Measurements from ENCODE around the gene SURF4. TPM values are rescaled to one million over a fixed set of nuclear protein-coding genes. Genes with fewer than 3 reads are reported as not detected.

Gene SURF4
- total and polyA plus RNA-seq, 2 donors (not counting 1 experiment from before 2014, with no cell fraction given), result 34.7 to 43.8 TPM

- Histone ChIP-seq H3K27me3 (replicated peaks in 1 of 4; ENCODE audit: control extremely low read depth in 1 of 4, control insufficient read depth in 3 of 4, insufficient read depth in 4 of 4, low read length in 3 of 4) (peaks cover 0 to 19% (median 5%) of the 10 kb centered on the region in 4 experiments), H4K20me1 (ENCODE audit: control insufficient read depth, insufficient read depth, low read length, poor library complexity, severe bottlenecking) (no peaks in the 10 kb centered on the region), H3K36me3 (replicated peaks in 1 of 2; ENCODE audit: control extremely low read depth in 1 of 2, control insufficient read depth in 1 of 2, extremely low read depth in 1 of 2, insufficient read depth in 2 of 2, low read length in 1 of 2) (no peaks in the 10 kb centered on the region), H3K9ac (ENCODE audit: low read length) (no peak overlapping the region), H3K4me2 (replicated peaks; ENCODE audit: low read depth, low read length, poor library complexity, severe bottlenecking) (no peak overlapping the region), H3K9me3 (ENCODE audit: control extremely low read depth in 1 of 3, control insufficient read depth in 2 of 3, insufficient read depth in 1 of 3, low read length in 2 of 3) (peaks cover 0 to 7% (median 0%) of the 10 kb centered on the region in 3 donors), H3K79me2 (ENCODE audit: control insufficient read depth, insufficient read depth, low read length) (no peaks in the 10 kb centered on the region), H3K4me3 (ENCODE audit: control extremely low read depth in 1 of 5, extremely low read depth in 1 of 5, insufficient read depth in 1 of 5, low read depth in 2 of 5, low read length in 4 of 5) (no peak overlapping the region), H3K4me1 (ENCODE audit: control insufficient read depth in 2 of 2, insufficient read depth in 2 of 2, low read length in 2 of 2) (peaks cover 25 to 42% of the 10 kb centered on the region in 2 donors), H2AFZ (ENCODE audit: insufficient read depth, low read depth, low read length, poor library complexity, severe bottlenecking) (no peak overlapping the region), H3K27ac (ENCODE audit: low read length in 2 of 2) (no peak overlapping the region)
- peaks cover 36% of the 10 kb centered on the region for H3K4me1 Mint-ChIP-seq
- H3K27me3 Mint-ChIP-seq, result peaks cover 14% of the 10 kb centered on the region
- DNase-seq (no peak), ATAC-seq (ENCODE audit: low read depth) (no peak)
- no peak for TF ChIP-seq EZH2 (IDR thresholded peaks at IDR 0.05; ENCODE audit: borderline replicate concordance, insufficient read depth, low read depth, low read length, poor library complexity, severe bottlenecking)
- TF ChIP-seq, protein P1, sequence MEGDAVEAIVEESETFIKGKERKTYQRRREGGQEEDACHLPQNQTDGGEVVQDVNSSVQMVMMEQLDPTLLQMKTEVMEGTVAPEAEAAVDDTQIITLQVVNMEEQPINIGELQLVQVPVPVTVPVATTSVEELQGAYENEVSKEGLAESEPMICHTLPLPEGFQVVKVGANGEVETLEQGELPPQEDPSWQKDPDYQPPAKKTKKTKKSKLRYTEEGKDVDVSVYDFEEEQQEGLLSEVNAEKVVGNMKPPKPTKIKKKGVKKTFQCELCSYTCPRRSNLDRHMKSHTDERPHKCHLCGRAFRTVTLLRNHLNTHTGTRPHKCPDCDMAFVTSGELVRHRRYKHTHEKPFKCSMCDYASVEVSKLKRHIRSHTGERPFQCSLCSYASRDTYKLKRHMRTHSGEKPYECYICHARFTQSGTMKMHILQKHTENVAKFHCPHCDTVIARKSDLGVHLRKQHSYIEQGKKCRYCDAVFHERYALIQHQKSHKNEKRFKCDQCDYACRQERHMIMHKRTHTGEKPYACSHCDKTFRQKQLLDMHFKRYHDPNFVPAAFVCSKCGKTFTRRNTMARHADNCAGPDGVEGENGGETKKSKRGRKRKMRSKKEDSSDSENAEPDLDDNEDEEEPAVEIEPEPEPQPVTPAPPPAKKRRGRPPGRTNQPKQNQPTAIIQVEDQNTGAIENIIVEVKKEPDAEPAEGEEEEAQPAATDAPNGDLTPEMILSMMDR (IDR thresholded peaks at IDR 0.05), result no peak
- H3K27ac Mint-ChIP-seq, result no peak overlapping the region
- POLR2A ChIA-PET, result no interaction called here
- peaks cover 4% of the 10 kb centered on the region for H3K9me3 Mint-ChIP-seq (ENCODE audit: insufficient read depth)
- WGBS (ENCODE audit: insufficient coverage), result 75% methylated on average over 3 of the region's 3 CpGs
- no peak overlapping the region for H3K4me3 Mint-ChIP-seq
- CTCF ChIA-PET, result interaction anchor here (1.0 kb wide), 1 partner anchor 24 kb away, joined by 3 read pairs; no protein-coding TSS in a partner anchor
- intact Hi-C loops (cut with micrococcal nuclease), result no loop called here
These were observed 47.4 kb upstream of the SURF4 start for GRCh38 chr9:133423216-133423615.
